Measurements from ENCODE around the gene MRPS15.

MRPS15 gene

DNA sequence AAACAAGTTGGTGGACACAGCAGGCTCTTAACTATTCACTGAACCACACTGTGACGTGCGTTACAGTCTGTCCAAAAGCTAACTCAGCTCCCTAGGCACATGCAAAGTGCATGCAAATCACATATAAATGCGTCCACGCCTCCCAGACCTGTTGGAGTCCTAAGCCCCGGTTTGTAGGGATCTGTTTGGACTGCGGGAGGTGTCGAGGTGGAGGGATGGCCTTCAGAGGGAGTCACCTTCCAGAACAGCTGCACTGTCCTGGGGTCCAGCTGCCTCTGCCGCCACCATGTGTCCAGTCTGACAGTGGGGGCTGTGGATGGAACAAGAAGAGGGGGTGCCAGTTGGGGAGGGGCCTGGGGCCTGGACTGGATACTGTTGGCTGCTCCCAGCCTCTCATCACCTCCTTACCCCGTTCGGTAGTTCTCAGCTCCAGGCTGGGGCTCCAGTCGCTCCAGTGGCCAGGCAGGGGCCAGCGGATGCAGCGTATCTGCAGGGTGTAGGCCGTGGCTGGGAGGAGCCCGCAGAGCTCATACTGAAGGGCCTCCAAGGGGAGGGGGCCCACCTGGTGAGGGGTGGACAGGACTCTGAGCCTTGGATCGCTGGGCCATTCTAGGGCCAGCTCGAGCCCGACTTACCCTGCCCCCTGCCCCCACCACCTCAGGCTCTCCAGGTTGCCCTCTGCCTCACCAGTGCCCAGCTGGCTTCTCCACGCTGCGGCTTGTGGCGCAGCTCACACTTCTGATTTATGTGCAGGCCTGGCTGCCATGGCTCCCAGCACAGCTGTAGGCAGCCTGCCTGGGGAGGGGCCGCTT is 7.9 kb upstream of the MRPS15 start:
- TF ChIP-seq CTCF (IDR thresholded peaks at IDR 0.05; ENCODE audit: extremely low read depth, missing control alignments) = no peak
- no peak for DNase-seq (ENCODE audit: low spot score)

- no peak for TF ChIP-seq CTCF (IDR thresholded peaks at IDR 0.05; ENCODE audit: extremely low read depth, missing control alignments)
- DNase-seq (ENCODE audit: low spot score) = no peak
Measured at GRCh38 chr1:36469163-36469562, 5.0 kb upstream of the MRPS15 start.

GRCh38 chr1:36467700-36468455 is 3.7 kb upstream of the MRPS15 start:
- DNase-seq (ENCODE audit: low spot score) = no peak
- no peak for TF ChIP-seq CTCF (IDR thresholded peaks at IDR 0.05; ENCODE audit: extremely low read depth, missing control alignments)

GRCh38 chr1:36467027-36467410 is 2.8 kb upstream of the MRPS15 start:
- TF ChIP-seq CTCF (IDR thresholded peaks at IDR 0.05; ENCODE audit: extremely low read depth, missing control alignments) = no peak
- DNase-seq (ENCODE audit: low spot score) = no peak

- TF ChIP-seq CTCF (IDR thresholded peaks at IDR 0.05; ENCODE audit: extremely low read depth, missing control alignments) = no peak
- no peak for DNase-seq (ENCODE audit: low spot score)
Measured at GRCh38 chr1:36466370-36467026, 2.3 kb upstream of the MRPS15 start.

- no peak for DNase-seq (ENCODE audit: low spot score)
- TF ChIP-seq CTCF (IDR thresholded peaks at IDR 0.05; ENCODE audit: extremely low read depth, missing control alignments) = no peak
Measured at GRCh38 chr1:36465731-36466369, 1.7 kb upstream of the MRPS15 start.
